Loucy (cell line): ENCODE results near the gene GARIN5B.

ENCODE experiments used
- H2AFZ ChIP-seq: fragments of 200-600 bp; sonication (generic); 2 replicates; pipeline ENCODE4 v1.6.0; 2016; ENCODE audit warnings: antibody characterized with exemption, mild to moderate bottlenecking, low read length, moderate library complexity
- H3F3A ChIP-seq: fragments of 200-600 bp; 2 replicates; pipeline ENCODE4 v1.6.0; 2016; ENCODE audit warnings: antibody characterized with exemption, low read depth, mild to moderate bottlenecking
- H3K27me3 ChIP-seq: fragments of 200-600 bp; sonication (generic); 2 replicates; pipeline ENCODE4 v1.6.1; 2014; ENCODE audit warnings: low read length, mild to moderate bottlenecking; ENCODE audit not compliant: insufficient read depth, poor library complexity, severe bottlenecking
- H3K36me3 ChIP-seq: fragments of 200-600 bp; sonication (generic); 2 replicates; pipeline ENCODE4 v1.6.1; 2016; ENCODE audit warnings: low read length; ENCODE audit not compliant: insufficient read depth
- H3K4me1 ChIP-seq: fragments of 200-600 bp; sonication (generic); 2 replicates; pipeline ENCODE4 v1.5.1; 2014; ENCODE audit warnings: low read length, mild to moderate bottlenecking; ENCODE audit not compliant: insufficient read depth, poor library complexity, severe bottlenecking
- H3K4me2 ChIP-seq: fragments of 200-600 bp; sonication (generic); 2 replicates; pipeline ENCODE4 v1.6.0; 2014; ENCODE audit warnings: antibody characterized with exemption, low read length, low read depth, mild to moderate bottlenecking; ENCODE audit not compliant: poor library complexity, severe bottlenecking
- H3K4me3 ChIP-seq: fragments of 200-600 bp; sonication (generic); 2 replicates; pipeline ENCODE4 v1.5.1; 2014; ENCODE audit warnings: low read length, mild to moderate bottlenecking, mixed read lengths; ENCODE audit not compliant: poor library complexity, severe bottlenecking
- H3K79me2 ChIP-seq: fragments of 200-600 bp; sonication (generic); 2 replicates; pipeline ENCODE4 v1.6.1; 2014; ENCODE audit warnings: low read length; ENCODE audit not compliant: insufficient read depth
- H3K9ac ChIP-seq: fragments of 200-600 bp; sonication (generic); 2 replicates; pipeline ENCODE4 v1.6.0; 2014; ENCODE audit warnings: mild to moderate bottlenecking, low read depth, low read length, moderate library complexity; ENCODE audit not compliant: poor library complexity, severe bottlenecking
- H3K9me2 ChIP-seq: fragments of 200-600 bp; sonication (generic); replicated peaks from 2 replicates; pipeline ENCODE4 v1.6.1; 2016; ENCODE audit warnings: low read depth, low read length, mixed read lengths
- H3K9me3 ChIP-seq: fragments of 200-600 bp; sonication (generic); 2 replicates; pipeline ENCODE4 v1.6.1; 2014; ENCODE audit warnings: mild to moderate bottlenecking, antibody characterized with exemption, low read length, low read depth; ENCODE audit not compliant: insufficient read depth
- H4K20me1 ChIP-seq: fragments of 200-600 bp; sonication (generic); 2 replicates; pipeline ENCODE4 v1.6.0; 2014; ENCODE audit warnings: antibody characterized with exemption, low read length, mild to moderate bottlenecking; ENCODE audit not compliant: insufficient read depth, poor library complexity, severe bottlenecking
- EZH2phosphoT487 ChIP-seq: fragments of 200-600 bp; IDR thresholded peaks from 2 replicates; pipeline ENCODE4 v1.6.1; 2018; ENCODE audit warnings: antibody characterized with exemption, mild to moderate bottlenecking, moderate library complexity, borderline replicate concordance
- TF ChIP-seq, protein P1 (sequence below): fragments of 200-600 bp; sonication (generic); conservative IDR thresholded peaks from 2 replicates; pipeline ENCODE4 v1.5.1; 2014; ENCODE audit warnings: mild to moderate bottlenecking, antibody characterized with exemption, low read length

Gene GARIN5B

DNA sequence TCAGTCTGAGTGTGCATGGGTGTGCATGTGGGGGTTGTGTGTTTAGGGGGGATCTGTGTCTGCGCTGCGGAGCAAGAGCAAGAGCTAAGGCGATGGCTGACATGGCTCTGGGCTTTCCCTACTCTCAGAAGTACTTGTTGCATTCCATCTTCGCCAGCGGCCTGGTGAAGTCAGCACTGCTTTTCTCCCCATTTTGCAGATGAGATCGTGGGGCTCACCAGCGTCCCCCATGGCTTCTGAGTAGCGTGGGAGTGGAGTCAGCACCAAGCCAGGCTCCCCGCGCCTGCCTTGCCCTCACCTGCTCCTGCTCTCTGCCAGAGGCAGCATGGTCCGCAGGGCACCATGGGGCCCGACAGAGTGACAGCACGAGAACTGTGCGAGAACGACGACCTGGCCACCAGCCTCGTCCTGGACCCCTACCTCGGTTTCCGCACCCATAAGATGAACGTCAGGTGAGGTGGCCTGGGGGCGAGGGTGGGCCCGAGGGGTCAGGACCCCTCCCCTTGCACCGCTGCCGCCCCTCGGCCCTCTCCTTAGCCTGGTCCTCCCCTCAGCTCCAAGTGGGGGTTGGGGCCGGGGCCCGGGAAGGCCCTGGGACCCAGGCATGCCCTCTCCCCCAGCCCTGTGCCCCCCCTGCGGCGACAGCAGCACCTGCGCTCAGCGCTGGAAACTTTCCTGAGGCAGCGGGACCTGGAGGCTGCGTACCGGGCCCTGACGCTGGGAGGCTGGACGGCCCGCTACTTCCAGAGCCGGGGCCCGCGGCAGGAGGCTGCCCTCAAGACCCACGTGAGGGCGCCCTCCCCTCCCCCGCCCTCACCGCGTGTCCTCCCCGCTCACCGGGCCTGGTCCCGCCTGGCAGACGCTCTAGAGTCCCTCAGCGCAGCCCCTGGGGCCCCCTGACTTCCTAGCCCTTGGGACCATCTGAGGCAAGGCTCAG lies 21.2 kb downstream of the GARIN5B start:
- no peaks in the 10 kb centered on the region for H3K27me3 ChIP-seq
- peaks cover 29% of the 10 kb centered on the region for H3K4me1 ChIP-seq
- H3K9me2 ChIP-seq, result no peaks in the 10 kb centered on the region
- peak overlapping the region; percentile 99 for H3K9ac ChIP-seq
- peak overlapping the region; percentile 99 for H3K4me3 ChIP-seq
- H4K20me1 ChIP-seq, result peaks cover 25% of the 10 kb centered on the region
- TF ChIP-seq EZH2phosphoT487, result no peak
- TF ChIP-seq, protein P1, sequence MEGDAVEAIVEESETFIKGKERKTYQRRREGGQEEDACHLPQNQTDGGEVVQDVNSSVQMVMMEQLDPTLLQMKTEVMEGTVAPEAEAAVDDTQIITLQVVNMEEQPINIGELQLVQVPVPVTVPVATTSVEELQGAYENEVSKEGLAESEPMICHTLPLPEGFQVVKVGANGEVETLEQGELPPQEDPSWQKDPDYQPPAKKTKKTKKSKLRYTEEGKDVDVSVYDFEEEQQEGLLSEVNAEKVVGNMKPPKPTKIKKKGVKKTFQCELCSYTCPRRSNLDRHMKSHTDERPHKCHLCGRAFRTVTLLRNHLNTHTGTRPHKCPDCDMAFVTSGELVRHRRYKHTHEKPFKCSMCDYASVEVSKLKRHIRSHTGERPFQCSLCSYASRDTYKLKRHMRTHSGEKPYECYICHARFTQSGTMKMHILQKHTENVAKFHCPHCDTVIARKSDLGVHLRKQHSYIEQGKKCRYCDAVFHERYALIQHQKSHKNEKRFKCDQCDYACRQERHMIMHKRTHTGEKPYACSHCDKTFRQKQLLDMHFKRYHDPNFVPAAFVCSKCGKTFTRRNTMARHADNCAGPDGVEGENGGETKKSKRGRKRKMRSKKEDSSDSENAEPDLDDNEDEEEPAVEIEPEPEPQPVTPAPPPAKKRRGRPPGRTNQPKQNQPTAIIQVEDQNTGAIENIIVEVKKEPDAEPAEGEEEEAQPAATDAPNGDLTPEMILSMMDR, result no peak
- H2AFZ ChIP-seq, result no peak overlapping the region
- no peaks in the 10 kb centered on the region for H3F3A ChIP-seq
- H3K79me2 ChIP-seq, result peaks cover 29% of the 10 kb centered on the region
- H3K36me3 ChIP-seq, result no peaks in the 10 kb centered on the region
- H3K4me2 ChIP-seq, result peak overlapping the region; percentile 95
- H3K9me3 ChIP-seq, result no peaks in the 10 kb centered on the region

DNA sequence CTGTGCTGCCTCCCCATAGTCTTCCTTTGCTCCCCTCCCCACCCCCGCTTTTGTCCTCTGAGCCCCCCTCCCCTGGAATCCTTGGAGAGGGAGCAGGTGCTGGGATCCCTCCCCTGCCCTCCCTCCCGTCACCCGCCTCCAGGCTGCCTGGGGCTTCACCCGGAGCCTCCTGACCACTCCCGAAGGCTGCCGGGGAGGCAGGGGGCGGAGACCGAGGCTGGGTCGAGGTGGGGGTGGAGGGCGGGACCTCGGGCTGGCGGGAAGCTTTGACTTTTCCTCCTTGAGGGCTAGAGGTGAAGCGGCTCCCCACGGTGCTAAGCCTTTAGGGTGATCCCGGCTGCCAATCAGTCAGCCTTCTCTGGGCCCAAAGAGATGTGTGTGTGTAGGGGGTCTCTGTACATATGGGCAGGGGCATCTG lies 21.9 kb downstream of the GARIN5B start:
- H3K4me1 ChIP-seq, result peaks cover 29% of the 10 kb centered on the region

DNA sequence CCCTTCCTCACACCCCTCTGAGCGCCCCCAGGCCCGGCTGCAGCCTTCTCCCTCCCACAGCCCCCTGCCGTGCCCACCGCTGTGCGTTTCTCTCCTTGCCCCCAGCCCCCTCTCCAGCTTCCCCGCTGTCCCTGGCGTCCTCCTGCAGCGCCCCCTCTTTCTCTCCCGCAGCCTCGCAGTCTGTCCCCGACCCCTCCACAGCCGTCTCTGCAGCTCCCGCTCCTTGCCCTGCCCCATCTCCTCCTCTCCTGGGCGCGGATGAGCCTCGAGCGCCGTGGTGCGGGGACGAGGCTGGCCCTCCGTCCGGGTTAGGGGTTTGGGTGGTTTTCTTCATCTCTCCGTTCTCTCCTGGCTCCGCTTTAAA lies 22.3 kb downstream of the GARIN5B start:
- no peaks in the 10 kb centered on the region for H3K27me3 ChIP-seq
- peaks cover 29% of the 10 kb centered on the region for H3K79me2 ChIP-seq
- H4K20me1 ChIP-seq, result peaks cover 25% of the 10 kb centered on the region
- no peaks in the 10 kb centered on the region for H3K9me3 ChIP-seq
- H3K9me2 ChIP-seq, result no peaks in the 10 kb centered on the region
- H2AFZ ChIP-seq, result no peak overlapping the region
- no peaks in the 10 kb centered on the region for H3F3A ChIP-seq
- peak overlapping the region; percentile 95 for H3K4me2 ChIP-seq
- H3K4me1 ChIP-seq, result peaks cover 29% of the 10 kb centered on the region
- peak overlapping the region; percentile 99 for H3K4me3 ChIP-seq
- no peaks in the 10 kb centered on the region for H3K36me3 ChIP-seq
- H3K9ac ChIP-seq, result peak overlapping the region; percentile 99
- TF ChIP-seq, protein P1, result peak; percentile 53
- TF ChIP-seq EZH2phosphoT487, result no peak

More for the DNA sequence above, 21.9 kb downstream of the GARIN5B start:
- no peak for TF ChIP-seq EZH2phosphoT487
- TF ChIP-seq, protein P1, result no peak
- peaks cover 25% of the 10 kb centered on the region for H4K20me1 ChIP-seq
- peak overlapping the region; percentile 99 for H3K9ac ChIP-seq
- no peaks in the 10 kb centered on the region for H3K9me2 ChIP-seq
- H3K27me3 ChIP-seq, result no peaks in the 10 kb centered on the region
- H3F3A ChIP-seq, result no peaks in the 10 kb centered on the region
- H2AFZ ChIP-seq, result no peak overlapping the region
- H3K79me2 ChIP-seq, result peaks cover 29% of the 10 kb centered on the region
- peak overlapping the region; percentile 95 for H3K4me2 ChIP-seq
- no peaks in the 10 kb centered on the region for H3K36me3 ChIP-seq
- H3K9me3 ChIP-seq, result no peaks in the 10 kb centered on the region
- H3K4me3 ChIP-seq, result peak overlapping the region; percentile 99
